Measurements from ENCODE around the gene TEN1.

GRCh38 chr17:75945211-75945610 is 33.8 kb upstream of the TEN1 start:
- TF ChIP-seq CTCF (IDR thresholded peaks at IDR 0.05; ENCODE audit: low read length), result no peak
- no peak for TF ChIP-seq EZH2 (optimal IDR thresholded peaks at IDR 0.05; ENCODE audit: low read depth, low read length)
- no peak for TF ChIP-seq EZH2phosphoT487 (IDR thresholded peaks at IDR 0.05; ENCODE audit: low read length)

Measured in MM.1S (cell line).